ENCODE data around the gene KCNAB2.

GRCh38 chr1:6110326-6110725 lies 64.6 kb downstream of the KCNAB2 start:
- TF ChIP-seq POLR2A (IDR thresholded peaks at IDR 0.05): no peak
- TF ChIP-seq CTCF (IDR thresholded peaks at IDR 0.05): no peak
- no peak for TF ChIP-seq POLR2AphosphoS5 (IDR thresholded peaks at IDR 0.05)

Measured in breast epithelium (tissue), 3 donors.